Measurements from ENCODE around the gene CIZ1.

The CIZ1 gene

DNA sequence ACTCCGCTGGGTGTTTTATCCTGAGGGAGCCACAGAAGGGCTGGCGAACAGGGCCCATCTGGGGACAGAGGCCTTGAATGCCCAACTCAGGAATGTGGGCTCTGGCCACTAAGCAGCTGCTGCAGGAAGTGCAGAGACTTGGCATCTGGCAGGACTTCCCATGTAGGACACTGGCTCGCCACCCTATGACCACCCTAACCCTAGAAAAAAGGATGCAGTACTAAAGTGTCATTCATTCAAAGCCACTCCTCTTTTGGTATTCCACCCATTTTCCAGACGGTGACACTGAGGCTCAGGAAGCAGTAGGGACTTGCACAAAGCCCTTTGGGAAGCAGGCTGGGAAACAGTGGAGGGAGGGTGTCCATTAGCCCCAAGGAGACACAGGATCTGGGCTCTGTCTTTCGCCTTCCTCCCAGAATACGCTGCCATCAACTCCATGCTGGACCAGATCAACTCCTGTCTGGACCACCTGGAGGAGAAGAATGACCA, 28.3 kb downstream of the CIZ1 start:
- DNase-seq (ENCODE audit: low read depth) = no peak

DNA sequence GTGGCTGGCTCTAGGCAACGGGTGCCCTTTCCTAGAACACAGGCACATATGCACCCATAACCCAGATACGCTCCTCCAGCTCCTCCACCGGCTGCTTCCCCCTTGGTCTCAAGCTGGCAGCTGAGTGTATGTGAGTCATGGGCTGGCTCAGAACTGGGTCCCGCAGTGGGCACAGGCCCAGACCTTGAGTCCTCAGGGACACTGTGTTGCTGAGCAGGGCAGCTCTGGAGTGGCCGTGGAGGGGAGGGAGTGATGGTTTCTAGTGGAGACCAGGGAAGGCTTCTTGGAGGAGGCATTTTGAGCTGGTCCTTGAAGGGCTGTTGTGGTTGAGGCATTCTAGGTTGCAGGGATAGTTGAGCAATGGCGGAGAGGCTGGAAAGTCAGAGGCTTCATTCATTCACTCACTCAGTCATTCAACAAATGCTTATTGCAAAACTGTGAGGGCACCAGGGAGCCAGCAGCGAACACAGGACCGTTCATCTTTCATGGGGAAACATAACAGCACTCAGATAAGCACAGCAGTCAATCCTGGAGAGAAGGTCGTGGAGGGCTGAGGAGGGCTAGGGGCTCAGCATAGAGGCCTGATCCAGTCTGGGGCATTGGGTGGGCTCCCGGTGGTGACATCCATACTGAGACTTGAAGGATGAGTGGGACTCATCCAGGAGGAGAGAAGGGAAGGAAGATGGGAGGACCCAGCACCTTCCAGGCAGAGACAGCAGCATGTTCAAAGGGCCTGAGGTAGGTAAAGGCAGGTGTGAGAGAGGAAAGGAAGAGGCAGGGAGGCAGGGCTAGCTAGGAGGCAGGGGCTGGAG, 29.0 kb downstream of the CIZ1 start:
- no peak for DNase-seq (ENCODE audit: low read depth)

GRCh38 chr9:128161215-128161902, 30.0 kb downstream of the CIZ1 start:
- DNase-seq (ENCODE audit: low read depth) = no peak

DNA sequence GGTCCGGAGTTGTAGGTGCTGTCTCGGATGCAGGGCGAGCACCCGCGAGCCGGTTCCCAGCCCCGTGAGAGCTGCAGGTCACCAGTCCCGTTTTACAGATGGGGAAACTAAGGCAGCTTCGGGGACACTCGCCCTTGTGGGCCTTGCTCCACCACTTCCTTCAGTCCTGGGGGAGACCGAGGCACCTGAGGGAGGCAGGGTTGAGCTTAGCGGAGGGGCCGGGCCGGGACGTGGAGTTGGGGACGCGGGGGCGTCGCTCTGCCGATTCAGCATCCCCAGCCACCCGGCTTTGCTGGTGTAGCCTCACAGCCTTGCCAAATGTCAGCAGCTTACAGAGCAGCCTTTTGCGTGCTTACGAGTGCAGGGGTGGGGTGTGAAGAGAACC, 30.8 kb downstream of the CIZ1 start:
- no peak for DNase-seq (ENCODE audit: low read depth)

- peak; percentile 38 for DNase-seq (ENCODE audit: low read depth)
These were observed 31.4 kb downstream of the CIZ1 start, which contains the start of gene BBLN for GRCh38 chr9:128159784-128160602. Gene BBLN, plus strand, starts transcription at chr9:128160265. Its CDS starts 143 bp downstream, at chr9:128160408.

DNA sequence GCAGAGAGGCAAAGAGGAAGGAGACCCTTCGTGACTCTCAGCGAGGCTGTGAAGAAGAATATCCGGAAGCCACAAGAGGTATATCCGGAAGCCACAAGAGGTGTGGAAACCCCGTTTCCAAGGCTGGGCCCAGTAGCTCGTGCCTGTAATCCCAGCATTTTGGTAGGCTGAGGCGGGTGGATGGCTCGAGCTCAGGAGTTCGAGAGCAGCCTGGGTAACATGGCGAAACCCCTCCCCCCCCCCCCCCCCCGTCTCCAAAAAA, 31.9 kb downstream of the CIZ1 start:
- DNase-seq (ENCODE audit: low read depth) = no peak

DNA sequence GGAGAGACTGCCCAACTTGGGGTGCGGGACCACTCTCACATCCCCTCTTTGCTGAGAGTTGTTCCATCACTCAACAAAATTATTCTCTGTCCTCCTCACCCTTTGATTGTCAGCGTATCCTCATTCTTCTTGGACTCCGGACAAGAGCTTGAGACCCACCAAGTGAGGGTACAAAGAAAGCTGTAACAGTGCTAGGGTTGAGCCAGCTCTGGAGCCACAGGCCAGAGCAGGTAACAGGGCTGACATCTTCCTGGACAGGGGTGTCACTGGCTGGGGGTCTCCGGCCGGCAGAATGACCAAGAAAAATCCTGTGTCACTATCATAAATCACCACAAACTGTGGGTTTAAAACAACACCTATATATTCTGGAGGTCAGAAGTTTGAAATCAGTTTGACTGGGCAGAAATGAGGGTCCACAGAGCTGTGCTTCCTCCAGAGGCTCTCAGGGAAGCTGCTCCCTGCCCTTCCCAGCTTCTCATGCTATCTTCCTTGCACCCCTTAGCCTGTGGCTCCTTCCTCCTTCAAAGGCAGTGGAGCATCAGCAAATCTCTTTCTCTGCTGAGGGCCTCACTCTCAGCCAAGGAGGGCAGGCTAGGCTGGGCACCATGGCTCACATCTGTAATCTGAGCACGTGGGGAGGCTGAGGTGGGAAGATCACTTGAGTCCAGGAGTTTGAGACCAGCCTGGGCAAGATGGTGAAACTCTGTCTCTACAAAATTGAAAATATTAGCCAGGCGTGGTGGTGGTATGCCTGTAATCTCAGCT, 35.5 kb downstream of the CIZ1 start:
- no peak for DNase-seq (ENCODE audit: low read depth)

GRCh38 chr9:128153947-128154695, 37.3 kb downstream of the CIZ1 start:
- DNase-seq (ENCODE audit: low read depth) = no peak

DNA sequence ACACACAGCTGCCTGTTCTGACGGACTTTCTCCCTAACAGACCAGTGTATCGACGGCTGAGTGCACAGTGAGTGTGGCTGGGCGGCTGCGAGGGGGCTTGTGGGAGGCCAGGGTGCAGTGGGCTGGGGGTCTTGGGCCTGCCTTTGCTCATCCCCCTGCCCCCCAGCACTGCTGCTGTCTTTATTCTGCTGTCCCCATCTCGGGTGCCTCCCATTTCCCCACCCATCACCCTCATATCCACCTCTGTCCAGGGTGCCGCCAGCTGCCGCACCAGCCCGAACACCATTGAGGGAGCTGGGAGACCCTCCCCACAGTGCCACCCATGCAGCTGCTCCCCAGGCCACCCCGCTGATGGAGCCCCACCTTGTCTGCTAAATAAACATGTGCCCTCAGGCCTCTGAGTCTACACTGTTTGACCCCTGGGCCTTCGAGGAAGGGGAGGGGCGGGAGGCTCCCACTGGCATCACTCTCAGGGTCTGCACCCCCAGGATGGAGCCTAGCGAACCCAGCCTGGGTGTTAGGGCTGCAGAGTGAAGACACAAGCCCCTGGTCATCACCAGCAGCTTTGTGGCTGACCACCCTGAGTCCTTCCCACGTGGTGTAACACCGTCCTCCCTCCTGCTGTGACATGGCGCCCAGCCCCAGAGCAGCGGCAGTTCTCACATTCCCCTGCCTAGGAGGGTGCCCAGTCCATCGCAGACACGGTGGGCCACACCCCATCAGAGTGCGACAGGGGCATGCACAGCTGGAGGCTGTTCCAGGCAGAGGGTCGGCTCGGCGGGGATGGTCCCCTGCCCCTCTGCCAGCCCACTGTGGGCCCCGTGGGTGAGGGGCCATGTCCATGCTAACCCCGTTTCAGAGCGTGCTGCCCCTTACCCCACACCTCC, 38.1 kb downstream of the CIZ1 start:
- DNase-seq (ENCODE audit: low read depth) = no peak

DNA sequence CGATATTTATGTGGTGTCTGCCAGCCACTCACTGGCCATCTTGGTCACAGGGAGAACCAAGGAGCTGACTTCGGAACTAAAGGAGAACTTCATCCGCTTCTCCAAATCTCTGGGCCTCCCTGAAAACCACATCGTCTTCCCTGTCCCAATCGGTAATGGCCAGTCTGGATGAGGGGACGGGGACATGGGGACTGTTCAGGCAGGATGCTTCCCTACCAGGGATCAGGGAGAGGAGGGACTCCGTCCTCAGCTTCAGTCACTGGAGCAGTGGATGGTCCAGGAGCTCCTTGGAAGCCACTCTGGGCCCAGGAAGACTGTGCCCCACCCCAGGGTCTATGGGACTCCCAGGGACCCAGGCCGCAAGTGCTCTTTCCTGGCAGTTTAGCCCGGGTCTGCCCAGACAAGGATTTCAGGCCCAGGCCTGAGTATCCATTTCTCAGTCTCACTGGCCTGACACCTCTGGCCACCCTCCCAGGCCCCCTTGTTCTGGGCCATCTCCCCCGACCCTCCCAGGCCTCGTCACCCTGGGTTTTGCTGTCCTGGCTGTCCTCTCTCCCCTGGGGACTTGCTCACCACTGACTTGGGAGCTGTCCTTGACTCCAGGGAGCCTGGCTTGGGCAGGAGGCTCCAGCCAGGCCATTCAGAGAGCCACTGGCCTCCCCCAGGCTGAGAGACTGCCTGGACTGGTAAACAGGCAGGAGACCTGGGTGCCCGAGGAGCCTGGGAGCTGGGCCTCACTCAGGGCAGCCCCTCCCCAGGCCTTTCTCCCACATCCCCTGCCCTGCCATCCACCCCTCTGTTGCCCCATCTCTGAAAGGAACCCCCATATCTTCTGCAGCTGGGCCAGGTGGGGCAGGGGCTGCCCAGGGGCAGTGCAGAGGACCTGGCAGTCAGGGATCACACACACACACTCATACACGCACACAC, 39.0 kb downstream of the CIZ1 start:
- no peak for DNase-seq (ENCODE audit: low read depth)

GRCh38 chr9:128151309-128152132, 39.9 kb downstream of the CIZ1 start:
- no peak for DNase-seq (ENCODE audit: low read depth)

- DNase-seq (ENCODE audit: low read depth) = no peak
These were observed 40.6 kb downstream of the CIZ1 start for GRCh38 chr9:128150594-128151308.

DNA sequence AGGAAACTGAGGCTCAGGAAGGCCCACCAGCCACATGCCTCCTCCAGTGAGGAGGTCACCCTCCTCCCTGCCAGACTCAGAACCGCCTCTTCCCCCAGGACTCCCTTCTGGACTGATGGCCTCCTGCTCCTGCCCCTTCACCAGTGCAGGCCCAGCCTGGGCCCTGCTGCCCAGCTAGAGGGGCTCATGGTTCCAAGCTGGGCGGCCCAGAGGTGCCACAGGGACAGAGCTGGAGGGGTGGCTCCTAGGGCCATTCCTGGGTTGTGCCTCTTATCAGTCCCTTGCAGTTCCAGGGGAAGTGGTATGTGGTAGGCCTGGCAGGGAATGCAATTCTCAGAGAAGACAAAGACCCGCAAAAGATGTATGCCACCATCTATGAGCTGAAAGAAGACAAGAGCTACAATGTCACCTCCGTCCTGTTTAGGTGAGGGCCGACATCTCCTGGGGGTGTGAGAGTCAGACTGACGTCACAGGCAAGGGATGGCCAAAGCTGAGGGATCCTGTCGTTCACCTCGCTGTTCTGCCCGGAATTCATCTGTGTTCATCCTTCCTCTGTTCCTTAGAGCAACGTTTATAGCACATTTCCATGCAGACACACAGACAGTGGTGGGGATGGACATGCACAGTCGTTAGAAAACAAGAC, 41.3 kb downstream of the CIZ1 start:
- DNase-seq (ENCODE audit: low read depth) = no peak

DNA sequence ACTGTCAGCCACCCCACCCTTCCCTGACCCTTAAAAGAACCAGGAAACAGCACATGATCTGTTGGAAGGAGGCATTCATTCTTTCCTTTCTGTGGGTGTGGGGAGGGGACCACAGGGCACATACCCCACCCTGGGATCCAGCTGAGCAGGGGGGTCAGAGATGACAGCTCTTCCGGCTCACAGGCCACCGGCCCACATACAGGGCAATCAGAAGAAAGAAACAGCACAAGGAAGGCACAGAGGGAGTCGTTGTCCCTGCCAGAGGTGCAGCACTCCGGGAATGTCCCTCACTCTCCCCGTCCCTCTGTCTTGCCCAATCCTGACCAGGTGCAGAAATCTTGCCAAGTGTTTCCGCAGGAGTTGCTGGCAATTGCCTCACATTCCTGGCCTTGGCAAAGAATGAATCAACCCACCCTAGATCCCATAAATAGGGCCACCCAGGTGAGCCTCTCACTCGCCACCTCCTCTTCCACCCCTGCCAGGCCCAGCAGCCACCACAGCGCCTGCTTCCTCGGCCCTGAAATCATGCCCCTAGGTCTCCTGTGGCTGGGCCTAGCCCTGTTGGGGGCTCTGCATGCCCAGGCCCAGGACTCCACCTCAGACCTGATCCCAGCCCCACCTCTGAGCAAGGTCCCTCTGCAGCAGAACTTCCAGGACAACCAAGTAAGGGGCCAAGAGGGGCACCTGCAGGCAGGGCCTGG, 42.2 kb downstream of the CIZ1 start, which contains the start of gene LCN2:
Gene LCN2, plus strand, starts transcription at position 453 of the 701 bp plus-strand sequence. Its CDS starts 73 bp downstream, at position 526.
- no peak for DNase-seq (ENCODE audit: low read depth)

GRCh38 chr9:128148509-128149000, 42.8 kb downstream of the CIZ1 start:
- no peak for DNase-seq (ENCODE audit: low read depth)

DNA sequence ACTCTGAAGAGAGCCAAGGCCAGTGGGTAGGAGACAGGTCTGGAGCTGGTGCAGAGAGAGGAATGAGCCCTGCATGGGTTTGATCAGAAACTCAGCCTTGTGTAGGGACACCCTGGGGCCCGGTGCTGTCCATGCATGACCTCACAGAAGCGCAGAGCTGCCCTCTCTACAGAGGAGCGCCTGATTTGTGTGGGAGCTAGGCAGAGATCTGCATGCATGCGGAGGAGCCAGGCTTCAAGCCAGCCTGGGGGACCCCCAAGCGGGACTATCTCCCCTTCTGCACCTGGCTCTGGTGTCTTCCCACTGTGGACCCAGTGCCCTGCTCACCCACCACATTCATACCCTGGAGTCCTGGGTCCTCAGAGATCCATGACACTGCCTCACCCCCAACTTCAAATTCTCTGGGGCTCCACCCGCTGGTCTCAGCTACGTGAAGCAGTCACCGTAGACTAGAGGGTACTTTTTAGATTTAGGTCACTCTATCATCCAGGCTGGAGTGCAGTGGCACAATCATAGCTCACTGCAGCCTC, 44.7 kb downstream of the CIZ1 start:
- DNase-seq (ENCODE audit: low read depth) = no peak
